ENCODE results near the gene MICAL3. TPM values are rescaled to one million over a fixed set of nuclear protein-coding genes. Genes with fewer than 3 reads are reported as not detected.

The MICAL3 gene
- total RNA-seq, 1 donor from 2014 or later = 33.6 TPM

DNA sequence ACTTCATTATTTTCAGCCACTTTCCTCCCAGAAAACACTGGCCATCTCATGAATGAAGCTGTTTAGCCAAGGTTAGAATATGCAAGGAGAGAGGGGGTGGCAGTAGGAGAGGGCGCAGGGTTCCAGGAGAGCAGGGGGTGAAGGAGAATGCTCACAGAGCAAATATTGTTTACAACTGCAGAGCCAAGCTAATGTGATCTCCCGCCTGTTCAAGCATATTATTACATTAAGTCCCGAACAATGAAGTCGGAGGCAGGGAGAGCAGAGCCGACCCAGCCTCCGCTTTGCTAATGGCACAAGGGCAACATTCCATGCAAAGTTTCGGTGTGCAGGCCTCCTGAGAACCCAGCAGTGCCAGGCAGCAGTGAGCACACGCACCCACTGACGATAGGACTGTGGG lies 80.1 kb downstream of the MICAL3 start:
- DNase-seq (ENCODE audit: low spot score) = peak; percentile 64
- H3K36me3 Mint-ChIP-seq = no peaks in the 10 kb centered on the region
- H3K4me1 ChIP-seq = peaks cover 48% of the 10 kb centered on the region
- no peak overlapping the region for H2AFZ ChIP-seq (replicated peaks)
- no peak overlapping the region for H3K9ac ChIP-seq
- no peaks in the 10 kb centered on the region for H3K9me3 Mint-ChIP-seq
- H3K4me1 Mint-ChIP-seq = peaks cover 49% of the 10 kb centered on the region
- H3K4me2 ChIP-seq = peak overlapping the region; percentile 69
- TF ChIP-seq EZH2 (IDR thresholded peaks at IDR 0.05) (no peak), EZH2phosphoT487 (IDR thresholded peaks at IDR 0.05) (no peak)
- TF ChIP-seq, protein P1, sequence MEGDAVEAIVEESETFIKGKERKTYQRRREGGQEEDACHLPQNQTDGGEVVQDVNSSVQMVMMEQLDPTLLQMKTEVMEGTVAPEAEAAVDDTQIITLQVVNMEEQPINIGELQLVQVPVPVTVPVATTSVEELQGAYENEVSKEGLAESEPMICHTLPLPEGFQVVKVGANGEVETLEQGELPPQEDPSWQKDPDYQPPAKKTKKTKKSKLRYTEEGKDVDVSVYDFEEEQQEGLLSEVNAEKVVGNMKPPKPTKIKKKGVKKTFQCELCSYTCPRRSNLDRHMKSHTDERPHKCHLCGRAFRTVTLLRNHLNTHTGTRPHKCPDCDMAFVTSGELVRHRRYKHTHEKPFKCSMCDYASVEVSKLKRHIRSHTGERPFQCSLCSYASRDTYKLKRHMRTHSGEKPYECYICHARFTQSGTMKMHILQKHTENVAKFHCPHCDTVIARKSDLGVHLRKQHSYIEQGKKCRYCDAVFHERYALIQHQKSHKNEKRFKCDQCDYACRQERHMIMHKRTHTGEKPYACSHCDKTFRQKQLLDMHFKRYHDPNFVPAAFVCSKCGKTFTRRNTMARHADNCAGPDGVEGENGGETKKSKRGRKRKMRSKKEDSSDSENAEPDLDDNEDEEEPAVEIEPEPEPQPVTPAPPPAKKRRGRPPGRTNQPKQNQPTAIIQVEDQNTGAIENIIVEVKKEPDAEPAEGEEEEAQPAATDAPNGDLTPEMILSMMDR (IDR thresholded peaks at IDR 0.05) = no peak
- H3K4me3 Mint-ChIP-seq = peak overlapping the region; percentile 27
- no peak overlapping the region for H3K4me3 ChIP-seq
- H3K27ac Mint-ChIP-seq = peak overlapping the region; percentile 78
- H3K27ac ChIP-seq = peak overlapping the region; percentile 73
- no peaks in the 10 kb centered on the region for H3K36me3 ChIP-seq
- H3K27me3 ChIP-seq = no peaks in the 10 kb centered on the region
- H3F3A ChIP-seq (ENCODE audit: low read depth) = peaks cover 9% of the 10 kb centered on the region
- peaks cover 92% of the 10 kb centered on the region for H3K79me2 ChIP-seq (ENCODE audit: low read depth)
- peaks cover under 1% of the 10 kb centered on the region for H3K27me3 Mint-ChIP-seq (ENCODE audit: insufficient read depth, low read depth)
- H3K9me3 ChIP-seq (ENCODE audit: low read depth) = no peaks in the 10 kb centered on the region
- peaks cover 72% of the 10 kb centered on the region for H4K20me1 ChIP-seq (ENCODE audit: low read depth)

DNA sequence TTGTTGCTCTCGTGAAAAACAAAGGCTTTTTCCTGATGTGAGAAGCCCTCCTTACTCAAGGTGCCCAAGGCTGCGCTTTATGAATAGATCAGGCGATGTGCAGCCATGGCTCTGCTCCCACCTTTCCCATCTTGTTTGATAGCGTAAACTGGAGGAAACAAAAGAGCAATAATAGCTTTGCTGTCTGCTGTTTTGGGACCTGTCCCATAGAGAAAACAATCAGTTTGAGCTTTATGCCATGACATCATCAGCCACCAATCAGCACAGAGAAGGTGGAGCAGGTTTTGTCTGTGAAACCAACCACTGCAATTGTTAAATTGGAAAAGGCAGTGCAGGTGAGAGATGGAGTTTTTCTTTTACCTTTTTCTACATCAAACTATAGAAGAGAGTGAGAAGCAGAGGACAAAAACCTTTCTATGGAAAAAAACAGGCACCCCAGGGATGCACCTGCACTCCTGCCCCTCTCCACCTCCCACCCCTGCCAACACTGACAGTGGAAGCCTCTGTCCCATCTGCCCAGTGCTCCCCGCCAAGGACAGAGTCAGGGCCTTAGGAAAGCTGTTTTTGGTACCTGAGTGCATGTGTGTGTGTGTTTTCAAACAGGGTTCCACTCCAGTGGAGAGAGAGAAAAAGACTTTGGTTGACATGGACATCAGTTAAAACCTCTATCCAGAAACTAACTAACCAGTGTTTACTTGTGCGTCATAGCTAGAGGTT lies 80.7 kb downstream of the MICAL3 start:
- Mint-ChIP-seq H3K27ac (peak overlapping the region; percentile 78), H3K27me3 (ENCODE audit: insufficient read depth, low read depth) (no peaks in the 10 kb centered on the region), H3K4me3 (peak overlapping the region; percentile 27), H3K4me1 (peaks cover 49% of the 10 kb centered on the region), H3K9me3 (no peaks in the 10 kb centered on the region), H3K36me3 (no peaks in the 10 kb centered on the region)
- Histone ChIP-seq H3K36me3 (no peaks in the 10 kb centered on the region), H3K4me1 (peaks cover 48% of the 10 kb centered on the region), H2AFZ (replicated peaks) (no peak overlapping the region), H4K20me1 (ENCODE audit: low read depth) (peaks cover 77% of the 10 kb centered on the region), H3K4me2 (peak overlapping the region; percentile 69), H3K27ac (peak overlapping the region; percentile 73), H3K9me3 (ENCODE audit: low read depth) (no peaks in the 10 kb centered on the region), H3F3A (ENCODE audit: low read depth) (peaks cover 9% of the 10 kb centered on the region), H3K27me3 (no peaks in the 10 kb centered on the region), H3K9ac (no peak overlapping the region), H3K4me3 (no peak overlapping the region), H3K79me2 (ENCODE audit: low read depth) (peaks cover 93% of the 10 kb centered on the region)
- TF ChIP-seq, protein P1 (IDR thresholded peaks at IDR 0.05) = no peak
- no peak for TF ChIP-seq EZH2 (IDR thresholded peaks at IDR 0.05)
- TF ChIP-seq EZH2phosphoT487 (IDR thresholded peaks at IDR 0.05) = no peak
- no peak for DNase-seq (ENCODE audit: low spot score)

DNA sequence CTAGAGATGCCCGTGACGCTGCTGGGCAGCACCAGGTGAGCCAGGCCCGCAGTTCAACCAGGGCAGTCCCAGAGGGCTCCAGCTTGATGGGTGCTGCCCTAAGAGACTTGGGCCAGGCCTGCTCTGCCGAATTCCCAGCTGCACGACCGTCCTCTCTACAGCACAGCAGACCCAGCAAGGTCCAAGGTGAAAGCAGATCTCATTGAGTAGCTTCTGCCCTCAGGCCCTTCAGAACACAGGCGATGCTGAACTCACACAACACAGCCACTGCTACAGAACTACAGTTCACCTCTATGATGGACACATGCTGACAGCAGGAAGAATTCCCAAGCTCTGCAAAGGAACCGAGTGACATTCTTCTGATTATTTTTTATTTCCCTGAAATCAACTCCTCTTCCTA lies 81.6 kb downstream of the MICAL3 start:
- Histone ChIP-seq H3K27ac (no peak overlapping the region), H2AFZ (replicated peaks) (no peak overlapping the region), H3K4me1 (peaks cover 51% of the 10 kb centered on the region), H3K9ac (no peak overlapping the region), H3K9me3 (ENCODE audit: low read depth) (no peaks in the 10 kb centered on the region), H3K4me2 (no peak overlapping the region), H3K27me3 (no peaks in the 10 kb centered on the region), H3K79me2 (ENCODE audit: low read depth) (peaks cover 95% of the 10 kb centered on the region), H3F3A (ENCODE audit: low read depth) (peaks cover 9% of the 10 kb centered on the region), H3K4me3 (no peak overlapping the region), H4K20me1 (ENCODE audit: low read depth) (peaks cover 87% of the 10 kb centered on the region), H3K36me3 (no peaks in the 10 kb centered on the region)
- H3K9me3 Mint-ChIP-seq = no peaks in the 10 kb centered on the region
- TF ChIP-seq EZH2 (IDR thresholded peaks at IDR 0.05) (no peak), EZH2phosphoT487 (IDR thresholded peaks at IDR 0.05) (no peak)
- TF ChIP-seq, protein P1 (IDR thresholded peaks at IDR 0.05) = no peak
- H3K4me3 Mint-ChIP-seq = no peak overlapping the region
- H3K27me3 Mint-ChIP-seq (ENCODE audit: insufficient read depth, low read depth) = no peaks in the 10 kb centered on the region
- no peaks in the 10 kb centered on the region for H3K36me3 Mint-ChIP-seq
- peaks cover 49% of the 10 kb centered on the region for H3K4me1 Mint-ChIP-seq
- no peak for DNase-seq (ENCODE audit: low spot score)
- H3K27ac Mint-ChIP-seq = peak overlapping the region; percentile 85

Data from neural progenitor cell (in vitro differentiated cells).